HCT116 (cell line): ENCODE data around the gene GPC1. TPM values are rescaled to one million over a fixed set of nuclear protein-coding genes. Genes with fewer than 3 reads are reported as not detected.
A peak's percentile ranks its signal among the peaks of the same experiment; 100 is the strongest.
"Not testable (repeated sequence)": the region's sequence is repeated elsewhere in the genome, so short reads cannot be mapped to it uniquely, and the experiment has no call there.

Experiments used
- ATAC-seq: fragments of 200-7000 bp; cut with Tn5 transposase; 2 replicates; pipeline ENCODE4 v1.9.1; 2020; ENCODE audit warnings: mild to moderate bottlenecking, moderate library complexity
- BruUV-seq: library from RNA; stranded (reverse); fragments of 400-500 nt; replicated peaks from 2 replicates; lab custom pipeline; 2021; lab: Mats Ljungman, UMichigan
- CTCF ChIA-PET: fragments of 300-600 bp; sonication (Branson Sonifier 250); formaldehyde crosslinking; loops from one replicate; lab custom pipeline; 2021; ENCODE audit warnings: antibody characterized with exemption; lab: Charles Lee
- POLR2A ChIA-PET: fragments of 300-600, 350-600 bp; sonication (Branson Sonifier 250); formaldehyde crosslinking; loops from one replicate; lab custom pipeline; 2021; ENCODE audit warnings: antibody characterized with exemption; lab: Charles Lee
- RAD21 ChIA-PET, 2 experiments: fragments of 300-600 bp; sonication (Branson Sonifier 250); formaldehyde crosslinking; loops; one replicate each; lab custom pipeline; 2023; ENCODE audit warnings: low total read pairs in 2 of 2; ENCODE audit not compliant: uncharacterized antibody in 2 of 2, unreplicated experiment in 2 of 2, low non-redundant PET in 1 of 2; lab: Charles Lee
- DNase-seq: peaks from one replicate; pipeline ENCODE4 v3.0.0-alpha.2; 2010; ENCODE audit warnings: low read depth, low spot score
- H2AFZ ChIP-seq: fragments of 200-600 bp; shearing (Covaris generic), sonication (generic); 2 replicates; pipeline ENCODE4 v1.6.1; 2017; ENCODE audit warnings: low read depth, mixed run types, mixed read lengths, antibody characterized with exemption, low read length; ENCODE audit not compliant: poor library complexity, severe bottlenecking
- H3K27ac ChIP-seq: 2 replicates; pipeline ENCODE4 v1.5.1; 2012; ENCODE audit warnings: low read depth, low read length
- H3K27me3 ChIP-seq: fragments of 200-600 bp; sonication (generic); 2 replicates; pipeline ENCODE4 v1.6.1; 2016; ENCODE audit warnings: mixed run types, low read length, mixed read lengths; ENCODE audit not compliant: insufficient read depth
- H3K36me3 ChIP-seq, 2 experiments: fragments of 200-500 bp in 1 of 2; fragments of 200-600 bp in 1 of 2; sonication (Bioruptor generic) in 1 of 2; sonication (generic) in 1 of 2; 2 replicates each; pipeline versions ENCODE4 v1.5.1 to v1.6.1; 2014 to 2016; ENCODE audit warnings: low read length in 2 of 2, inconsistent platforms in 1 of 2, mixed read lengths in 1 of 2, mixed run types in 1 of 2; ENCODE audit not compliant: insufficient read depth in 2 of 2, control insufficient read depth in 1 of 2
- H3K4me1 ChIP-seq, 2 experiments: fragments of 200-600 bp in 1 of 2; sonication (generic) in 1 of 2; 2 replicates each; pipeline versions ENCODE4 v1.5.1 to v1.6.1; 2012 to 2017; ENCODE audit warnings: low read length in 2 of 2, inconsistent platforms in 1 of 2, mild to moderate bottlenecking in 1 of 2, mixed read lengths in 1 of 2, mixed run types in 1 of 2, moderate library complexity in 1 of 2; ENCODE audit not compliant: insufficient read depth in 2 of 2, control insufficient read depth in 1 of 2
- H3K4me2 ChIP-seq: fragments of 200-600 bp; sonication (generic); 2 replicates; pipeline ENCODE4 v1.6.1; 2017; ENCODE audit warnings: mixed run types, low read length, mixed read lengths
- H3K4me3 ChIP-seq, 2 experiments: fragments of 200-600 bp in 1 of 2; sonication (generic) in 1 of 2; replicated peaks in 1 of 2; 2 replicates each; pipeline ENCODE4 v1.5.1; 2011 to 2016; ENCODE audit warnings: low read length in 2 of 2, control low read depth in 1 of 2, low read depth in 1 of 2, mild to moderate bottlenecking in 1 of 2, mixed read lengths in 1 of 2, mixed run types in 1 of 2
- H3K79me2 ChIP-seq: fragments of 200-600 bp; sonication (generic); 2 replicates; pipeline ENCODE4 v1.6.1; 2017; ENCODE audit warnings: mild to moderate bottlenecking, mixed run types, low read length, moderate library complexity, mixed read lengths; ENCODE audit not compliant: insufficient read depth
- H3K9ac ChIP-seq: fragments of 200-600 bp; sonication (generic); 2 replicates; pipeline ENCODE4 v1.6.1; 2016; ENCODE audit warnings: low read length, mixed read lengths
- H3K9me2 ChIP-seq: fragments of 200-600 bp; sonication (generic), shearing (Covaris generic); 2 replicates; pipeline ENCODE4 v1.6.1; 2017; ENCODE audit warnings: mixed run types, mild to moderate bottlenecking, moderate library complexity; ENCODE audit not compliant: insufficient read depth
- H3K9me3 ChIP-seq, 2 experiments: fragments of 200-500 bp in 1 of 2; fragments of 200-600 bp in 1 of 2; sonication (Bioruptor generic) in 1 of 2; sonication (generic) in 1 of 2; 2 replicates each; pipeline ENCODE4 v1.6.1; 2014 to 2017; ENCODE audit warnings: low read length in 2 of 2, mixed read lengths in 2 of 2, inconsistent platforms in 1 of 2, low read depth in 1 of 2, mild to moderate bottlenecking in 1 of 2, mixed run types in 1 of 2, moderate library complexity in 1 of 2; ENCODE audit not compliant: control insufficient read depth in 1 of 2, insufficient read depth in 1 of 2
- H4K20me1 ChIP-seq: fragments of 200-600 bp; sonication (generic), shearing (Covaris generic); 2 replicates; pipeline ENCODE4 v1.6.1; 2017; ENCODE audit warnings: mixed run types, mild to moderate bottlenecking, moderate library complexity; ENCODE audit not compliant: insufficient read depth
- CBX3 ChIP-seq: IDR thresholded peaks from 2 replicates; pipeline ENCODE4 v1.6.1; 2012; ENCODE audit warnings: low read depth
- RAD21 ChIP-seq: IDR thresholded peaks from 2 replicates; pipeline ENCODE4 v1.6.1; 2012; ENCODE audit warnings: low read depth, mild to moderate bottlenecking
- YY1 ChIP-seq: IDR thresholded peaks from 2 replicates; pipeline ENCODE4 v1.6.1; 2011; ENCODE audit warnings: low read length, low read depth, moderate library complexity, mild to moderate bottlenecking; ENCODE audit not compliant: insufficient replicate concordance; ENCODE audit errors: extremely low read depth
- intact Hi-C: fragments of 100-400 bp; cut with micrococcal nuclease; formaldehyde crosslinking; loops from 2 replicates; pipeline ENCODE4 v1.10.0; 2022
- total RNA-seq: library from RNA; stranded (reverse); gene quantifications from one replicate; pipeline ENCODE4 v1.2.1, GENCODE V29; 2021; ENCODE audit not compliant: unreplicated experiment
- TF ChIP-seq, protein P1 (sequence below), 3 experiments: fragments of 200-600 bp in 1 of 3; sonication (generic) in 1 of 3; IDR thresholded peaks in 2 of 3; conservative IDR thresholded peaks in 1 of 3; 2 replicates each; pipeline ENCODE4 v1.5.1; 2012 to 2017; ENCODE audit warnings: low read depth in 2 of 3, low read length in 2 of 3, antibody characterized with exemption in 1 of 3, borderline replicate concordance in 1 of 3, control low read depth in 1 of 3, mild to moderate bottlenecking in 1 of 3, mixed read lengths in 1 of 3, mixed run types in 1 of 3, moderate library complexity in 1 of 3; ENCODE audit not compliant: insufficient read depth in 1 of 3

The GPC1 gene
- total RNA-seq, 1 experiment from 2014 or later, result 79.1 TPM

DNA sequence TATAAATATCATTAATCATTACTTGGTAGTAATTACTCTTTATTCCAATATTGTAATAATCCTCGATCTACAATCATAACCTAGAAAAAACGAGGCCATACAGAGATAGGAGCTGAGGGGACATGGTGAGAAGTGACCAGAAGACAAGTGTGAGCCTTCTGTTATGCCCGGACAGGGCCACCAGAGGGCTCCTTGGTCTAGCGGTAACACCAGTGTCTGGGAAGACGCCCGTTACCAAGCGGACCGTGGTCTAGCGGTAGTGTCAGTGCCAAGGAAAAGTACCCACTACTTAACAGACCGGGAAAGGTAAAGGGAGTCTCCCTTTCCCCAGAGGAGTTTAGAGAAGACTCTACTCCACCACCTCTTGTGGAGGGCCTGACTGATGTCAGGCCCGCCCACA lies 59.5 kb downstream of the GPC1 start:
- BruUV-seq, H3K4me1 ChIP-seq, H3K9ac ChIP-seq, H3K4me2 ChIP-seq, H3K9me3 ChIP-seq, H3K36me3 ChIP-seq, H3K4me3 ChIP-seq, H3K9me2 ChIP-seq, DNase-seq, H3K27me3 ChIP-seq, RAD21 ChIA-PET, H4K20me1 ChIP-seq, H2AFZ ChIP-seq, H3K27ac ChIP-seq, H3K79me2 ChIP-seq: not testable (repeated sequence)
- TF ChIP-seq, protein P1, sequence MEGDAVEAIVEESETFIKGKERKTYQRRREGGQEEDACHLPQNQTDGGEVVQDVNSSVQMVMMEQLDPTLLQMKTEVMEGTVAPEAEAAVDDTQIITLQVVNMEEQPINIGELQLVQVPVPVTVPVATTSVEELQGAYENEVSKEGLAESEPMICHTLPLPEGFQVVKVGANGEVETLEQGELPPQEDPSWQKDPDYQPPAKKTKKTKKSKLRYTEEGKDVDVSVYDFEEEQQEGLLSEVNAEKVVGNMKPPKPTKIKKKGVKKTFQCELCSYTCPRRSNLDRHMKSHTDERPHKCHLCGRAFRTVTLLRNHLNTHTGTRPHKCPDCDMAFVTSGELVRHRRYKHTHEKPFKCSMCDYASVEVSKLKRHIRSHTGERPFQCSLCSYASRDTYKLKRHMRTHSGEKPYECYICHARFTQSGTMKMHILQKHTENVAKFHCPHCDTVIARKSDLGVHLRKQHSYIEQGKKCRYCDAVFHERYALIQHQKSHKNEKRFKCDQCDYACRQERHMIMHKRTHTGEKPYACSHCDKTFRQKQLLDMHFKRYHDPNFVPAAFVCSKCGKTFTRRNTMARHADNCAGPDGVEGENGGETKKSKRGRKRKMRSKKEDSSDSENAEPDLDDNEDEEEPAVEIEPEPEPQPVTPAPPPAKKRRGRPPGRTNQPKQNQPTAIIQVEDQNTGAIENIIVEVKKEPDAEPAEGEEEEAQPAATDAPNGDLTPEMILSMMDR (IDR thresholded peaks at IDR 0.05 in 2 of 3, conservative IDR thresholded peaks at IDR 0.05 in 1 of 3; ENCODE audit: borderline replicate concordance in 1 of 3, insufficient read depth in 1 of 3, low read depth in 2 of 3, low read length in 2 of 3), result peak; percentile 21 to 59 (median 47); a peak in 5 of 6 replicates
- peak; percentile 45; the same call in 1 of the 2 replicates for TF ChIP-seq RAD21
- ATAC-seq, result peak; percentile 50
- POLR2A ChIA-PET, result interaction anchor here (1.4 kb wide), 1 partner anchor 66 kb away, joined by 5 read pairs; no protein-coding TSS in a partner anchor
- intact Hi-C loops, result loop anchor here (5.0 kb wide), 1 partner anchor 212 kb away; no protein-coding TSS in a partner anchor
- CTCF ChIA-PET, result interaction anchor here (1.2 kb wide), 1 partner anchor 345 kb away, joined by 4 read pairs; no protein-coding TSS in a partner anchor

GRCh38 chr2:240497082-240497481 lies 61.6 kb downstream of the GPC1 start:
- H3K27me3 ChIP-seq, H3K9me3 ChIP-seq, H3K4me2 ChIP-seq, H4K20me1 ChIP-seq, H3K4me1 ChIP-seq, POLR2A ChIA-PET, H3K9ac ChIP-seq, BruUV-seq, H3K36me3 ChIP-seq, H3K79me2 ChIP-seq, H3K4me3 ChIP-seq, H3K27ac ChIP-seq, H2AFZ ChIP-seq, RAD21 ChIA-PET, H3K9me2 ChIP-seq: not testable (repeated sequence)
- TF ChIP-seq YY1 (peak; percentile 55), RAD21 (peak; percentile 64), CBX3 (0 out of 2 replicates have a peak, but pooled peaks have one; percentile 32)
- TF ChIP-seq, protein P1 (IDR thresholded peaks at IDR 0.05 in 2 of 3, conservative IDR thresholded peaks at IDR 0.05 in 1 of 3; ENCODE audit: borderline replicate concordance in 1 of 3, insufficient read depth in 1 of 3, low read depth in 2 of 3, low read length in 2 of 3), result peak; percentile 38 to 51 (median 46); a peak in 5 of 6 replicates
- CTCF ChIA-PET, result interaction anchor here (1.1 to 1.5 kb wide), 4 partner anchors 17 to 346 kb away, joined by 3 to 10 read pairs (median 5); no protein-coding TSS in a partner anchor
- intact Hi-C loops, result loop anchor here (5.0 kb wide), 1 partner anchor 210 kb away; no protein-coding TSS in a partner anchor
- ATAC-seq, result peak; percentile 82
- DNase-seq, result peak; percentile 28
